Esophagus squamous epithelium (tissue), 4 donors: ENCODE measurements around the gene TUBG1.

Source experiments
- POLR2A ChIP-seq, 4 donors: fragments of 450-650 bp; IDR thresholded peaks; one replicate each; pipeline ENCODE4 v1.6.1; 2017; ENCODE audit warnings: antibody characterized with exemption in 4 of 4, mild to moderate bottlenecking in 4 of 4, moderate library complexity in 3 of 4
- TF ChIP-seq, protein P1 (sequence below), 6 experiments: fragments of 450-650 bp in 4 of 6; fragments of 200-600 bp in 2 of 6; sonication (generic) in 2 of 6; IDR thresholded peaks; one replicate each; pipeline ENCODE4 v1.5.1; 2016 to 2019; ENCODE audit warnings: antibody characterized with exemption in 6 of 6, mild to moderate bottlenecking in 4 of 6, moderate library complexity in 4 of 6

DNA sequence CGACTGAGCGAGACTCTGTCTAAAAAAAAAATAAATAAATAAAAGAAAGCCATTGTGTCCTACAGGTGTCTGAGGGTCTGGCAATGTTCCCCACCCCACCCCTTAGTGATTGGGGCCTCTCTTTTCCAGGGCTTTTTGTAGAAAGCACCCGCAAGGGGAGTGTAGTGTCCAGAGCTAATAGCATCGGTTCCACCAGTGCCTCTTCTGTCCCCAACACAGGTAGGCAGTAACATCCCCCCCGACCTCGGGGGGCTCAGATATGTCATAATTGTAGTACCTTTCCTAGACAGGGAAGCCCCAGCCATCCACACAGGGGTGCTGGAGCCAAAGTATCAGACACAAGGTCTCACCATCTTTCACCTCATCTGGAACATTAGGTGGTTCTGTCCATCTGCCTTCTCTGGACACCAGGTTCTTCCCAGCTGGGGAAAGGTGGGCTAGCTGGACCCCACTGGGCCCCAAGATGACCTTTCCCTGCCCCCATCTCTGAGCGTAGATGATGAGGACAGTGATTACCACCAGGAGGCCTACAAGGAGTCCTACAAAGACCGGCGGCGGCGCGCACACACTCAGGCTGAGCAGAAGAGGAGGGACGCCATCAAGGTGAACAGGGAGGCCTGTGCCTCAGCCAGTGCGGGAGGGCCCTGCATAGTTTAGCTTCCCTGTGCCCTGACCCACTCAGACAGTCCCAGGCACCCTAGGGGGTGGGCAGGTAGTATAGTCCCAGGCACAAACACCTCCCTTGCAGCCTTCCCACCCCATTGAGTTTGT lies 41.0 kb upstream of the TUBG1 start:
- TF ChIP-seq, protein P1, sequence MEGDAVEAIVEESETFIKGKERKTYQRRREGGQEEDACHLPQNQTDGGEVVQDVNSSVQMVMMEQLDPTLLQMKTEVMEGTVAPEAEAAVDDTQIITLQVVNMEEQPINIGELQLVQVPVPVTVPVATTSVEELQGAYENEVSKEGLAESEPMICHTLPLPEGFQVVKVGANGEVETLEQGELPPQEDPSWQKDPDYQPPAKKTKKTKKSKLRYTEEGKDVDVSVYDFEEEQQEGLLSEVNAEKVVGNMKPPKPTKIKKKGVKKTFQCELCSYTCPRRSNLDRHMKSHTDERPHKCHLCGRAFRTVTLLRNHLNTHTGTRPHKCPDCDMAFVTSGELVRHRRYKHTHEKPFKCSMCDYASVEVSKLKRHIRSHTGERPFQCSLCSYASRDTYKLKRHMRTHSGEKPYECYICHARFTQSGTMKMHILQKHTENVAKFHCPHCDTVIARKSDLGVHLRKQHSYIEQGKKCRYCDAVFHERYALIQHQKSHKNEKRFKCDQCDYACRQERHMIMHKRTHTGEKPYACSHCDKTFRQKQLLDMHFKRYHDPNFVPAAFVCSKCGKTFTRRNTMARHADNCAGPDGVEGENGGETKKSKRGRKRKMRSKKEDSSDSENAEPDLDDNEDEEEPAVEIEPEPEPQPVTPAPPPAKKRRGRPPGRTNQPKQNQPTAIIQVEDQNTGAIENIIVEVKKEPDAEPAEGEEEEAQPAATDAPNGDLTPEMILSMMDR (IDR thresholded peaks at IDR 0.05): no peak
- no peak for TF ChIP-seq POLR2A (IDR thresholded peaks at IDR 0.05)
